Thyroid gland (tissue), 4 donors: Measurements from ENCODE around the gene CAPRIN1. TPM values are rescaled to one million over a fixed set of nuclear protein-coding genes. Genes with fewer than 3 reads are reported as not detected.

ENCODE experiments used
- DNase-seq, 2 donors: peaks; one replicate each; pipeline ENCODE4 v3.0.0-alpha.2; 2019
- H3K27ac ChIP-seq, 3 donors: fragments of 200-600 bp; sonication (generic); 1 replicate in 2 of 3; 2 replicates in 1 of 3; pipeline ENCODE4 v1.5.1; 2016 to 2019; ENCODE audit warnings: mild to moderate bottlenecking in 1 of 3, moderate library complexity in 1 of 3
- H3K27me3 ChIP-seq: fragments of 200-600 bp; sonication (generic); one replicate; pipeline ENCODE4 v1.5.1; 2019
- H3K36me3 ChIP-seq, 2 donors: fragments of 200-600 bp; sonication (generic); one replicate each; pipeline ENCODE4 v1.5.1; 2016 to 2019
- H3K4me1 ChIP-seq, 2 donors: fragments of 200-600 bp; sonication (generic); one replicate each; pipeline ENCODE4 v1.5.1; 2017 to 2019
- H3K4me3 ChIP-seq, 3 donors: fragments of 200-600 bp; sonication (generic); replicated peaks in 1 of 3; 1 replicate in 2 of 3; 2 replicates in 1 of 3; pipeline ENCODE4 v1.5.1; 2016; ENCODE audit warnings: mild to moderate bottlenecking in 1 of 3
- H3K9me3 ChIP-seq: fragments of 200-600 bp; sonication (generic); one replicate; pipeline ENCODE4 v1.5.1; 2017
- CTCF ChIP-seq, 6 experiments: fragments of 200-600 bp in 3 of 6; fragments of 450-650 bp in 3 of 6; sonication (generic) in 3 of 6; IDR thresholded peaks; one replicate each; pipeline ENCODE4 v1.5.1; 2016 to 2019; ENCODE audit warnings: antibody characterized with exemption in 6 of 6, mild to moderate bottlenecking in 2 of 6, inconsistent platforms in 1 of 6, moderate library complexity in 1 of 6
- POLR2A ChIP-seq, 2 donors: fragments of 450-650 bp; IDR thresholded peaks; one replicate each; pipeline ENCODE4 v1.6.1; 2017; ENCODE audit warnings: antibody characterized with exemption in 2 of 2, mild to moderate bottlenecking in 2 of 2, moderate library complexity in 1 of 2
- WGBS, 2 donors: methylation state at CpG; one replicate each; pipeline ENCODE4 v1.1.5; 2017; 5-methylcytosine and 5-hydroxymethylcytosine counted together
- intact Hi-C: fragments of 100-400 bp; cut with DNase I; formaldehyde crosslinking; loops from one replicate; pipeline ENCODE4 v1.15.1; 2023
- total RNA-seq, 4 donors: library from RNA; depleted of rRNA; stranded (reverse); fragments of >200 nt; gene quantifications; one replicate each; pipeline ENCODE4 v1.2.3, GENCODE V29; 2016

CAPRIN1 gene
- total RNA-seq, 4 donors from 2014 or later = 164 to 207 (median 180) TPM

DNA sequence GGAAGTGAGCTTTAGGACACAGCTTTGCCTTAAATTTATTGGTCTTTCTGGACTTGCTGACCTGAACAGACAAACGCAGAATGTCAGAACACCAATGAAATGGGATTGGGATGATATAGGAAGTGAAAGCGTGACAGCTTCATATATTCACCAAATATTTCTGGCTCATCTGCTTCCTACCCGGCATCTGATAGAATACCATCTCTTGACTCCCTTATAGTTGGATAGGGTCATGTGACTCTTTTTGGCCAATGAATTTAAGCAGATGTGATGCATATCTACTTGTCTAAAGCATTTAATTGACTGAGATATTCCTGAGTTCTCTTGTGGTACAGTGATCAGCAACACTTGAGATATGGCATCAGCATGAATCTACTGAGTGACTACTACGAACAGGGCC lies 2.5 kb upstream of the CAPRIN1 start:
- no peak overlapping the region for H3K4me3 ChIP-seq
- no peaks in the 10 kb centered on the region for H3K27me3 ChIP-seq
- no peak for DNase-seq
- intact Hi-C loops = no loop called here
- 85 to 91% methylated on average over 4 of the region's 4 CpGs for WGBS, 2 donors
- no peaks in the 10 kb centered on the region for H3K9me3 ChIP-seq
- H3K27ac ChIP-seq = no peak overlapping the region
- H3K36me3 ChIP-seq = no peaks in the 10 kb centered on the region
- H3K4me1 ChIP-seq = peaks cover 11 to 14% of the 10 kb centered on the region in 2 donors
- no peak for TF ChIP-seq CTCF (IDR thresholded peaks at IDR 0.05)
- TF ChIP-seq POLR2A (IDR thresholded peaks at IDR 0.05) = no peak

GRCh38 chr11:34050581-34051348 lies 766 bp upstream of the CAPRIN1 start:
- no peak for TF ChIP-seq POLR2A (IDR thresholded peaks at IDR 0.05)
- TF ChIP-seq CTCF (IDR thresholded peaks at IDR 0.05) = no peak
- Histone ChIP-seq H3K27ac (peak overlapping the region; percentile 98 to 100 (median 100)), H3K4me1 (peaks cover 19 to 31% of the 10 kb centered on the region in 2 donors), H3K4me3 (peak overlapping the region in 2 of 3 donors; percentile 96 to 97), H3K27me3 (no peaks in the 10 kb centered on the region), H3K36me3 (no peaks in the 10 kb centered on the region), H3K9me3 (no peaks in the 10 kb centered on the region)
- no peak for DNase-seq
- intact Hi-C loops = no loop called here
- 14 to 17% methylated on average over 12 to 14 of the region's 14 CpGs for WGBS, 2 donors

DNA sequence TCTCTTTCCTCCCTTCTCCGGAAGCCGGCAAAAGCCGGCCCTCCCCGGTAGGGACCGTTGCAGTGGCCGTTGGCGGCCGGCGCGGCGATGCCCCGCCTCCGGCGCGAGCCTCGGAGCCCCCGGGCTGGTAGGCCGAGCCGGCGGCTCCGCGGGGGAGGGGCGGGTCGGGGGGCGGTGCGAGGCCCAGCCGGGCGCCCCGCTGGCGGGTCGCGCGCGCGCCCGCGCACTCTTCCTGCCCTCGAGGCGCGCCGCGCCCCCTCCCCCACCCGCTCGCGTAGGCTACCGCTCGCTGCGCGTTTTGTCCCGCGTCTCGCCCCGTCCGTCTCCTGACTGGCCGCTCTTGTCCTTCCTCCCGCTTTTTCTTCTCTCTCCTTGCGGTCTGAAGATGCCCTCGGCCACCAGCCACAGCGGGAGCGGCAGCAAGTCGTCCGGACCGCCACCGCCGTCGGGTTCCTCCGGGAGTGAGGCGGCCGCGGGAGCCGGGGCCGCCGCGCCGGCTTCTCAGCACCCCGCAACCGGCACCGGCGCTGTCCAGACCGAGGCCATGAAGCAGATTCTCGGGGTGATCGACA lies 591 bp downstream of the CAPRIN1 start:
- peak overlapping the region; percentile 74 to 97 (median 96) for H3K4me3 ChIP-seq
- H3K36me3 ChIP-seq = no peaks in the 10 kb centered on the region
- intact Hi-C loops = loop anchor here (2.0 kb wide), 1 partner anchor 55 kb away; no protein-coding TSS in a partner anchor
- DNase-seq = peak; percentile 93
- no peaks in the 10 kb centered on the region for H3K27me3 ChIP-seq
- TF ChIP-seq POLR2A (IDR thresholded peaks at IDR 0.05) (peak in 1 of 2 donors; percentile 31), CTCF (IDR thresholded peaks at IDR 0.05) (no peak)
- peaks cover 33 to 44% of the 10 kb centered on the region in 2 donors for H3K4me1 ChIP-seq
- H3K9me3 ChIP-seq = no peaks in the 10 kb centered on the region
- 0 to 1% methylated on average over 5 to 28 of the region's 82 CpGs for WGBS, 2 donors
- H3K27ac ChIP-seq = peak overlapping the region; percentile 98 to 100 (median 100)

DNA sequence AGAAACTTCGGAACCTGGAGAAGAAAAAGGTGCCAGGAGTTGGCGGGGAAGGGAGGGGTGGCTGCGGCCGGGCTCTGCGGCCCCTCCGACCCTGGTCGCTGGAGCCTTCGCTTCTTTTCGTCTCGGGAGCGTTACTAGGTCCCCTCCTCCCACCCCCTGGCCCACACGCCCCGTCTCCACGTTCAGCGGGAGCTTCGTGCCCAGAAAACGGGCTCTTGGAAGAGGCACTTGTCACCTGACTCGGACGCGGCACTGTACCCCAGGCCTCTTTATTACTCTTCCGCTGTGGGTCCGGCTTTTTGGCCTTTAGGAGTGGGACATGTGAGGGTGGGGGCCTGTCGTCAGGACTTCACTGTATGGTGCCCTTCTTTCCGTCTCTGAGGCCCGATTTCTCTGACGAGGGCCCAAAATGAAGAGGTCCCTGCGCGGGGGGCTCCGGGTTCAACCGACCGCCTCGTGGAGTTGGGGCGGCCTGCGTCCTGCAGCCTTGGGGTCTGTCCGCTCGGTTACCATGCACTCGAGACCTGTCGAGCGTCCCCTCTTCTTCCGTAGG lies 1.2 kb downstream of the CAPRIN1 start:
- no peaks in the 10 kb centered on the region for H3K9me3 ChIP-seq
- TF ChIP-seq POLR2A (IDR thresholded peaks at IDR 0.05) = no peak
- no peak for TF ChIP-seq CTCF (IDR thresholded peaks at IDR 0.05)
- no peaks in the 10 kb centered on the region for H3K36me3 ChIP-seq
- intact Hi-C loops = loop anchor here (2.0 kb wide), 1 partner anchor 54 kb away; no protein-coding TSS in a partner anchor
- DNase-seq = peak; percentile 17 to 29
- H3K4me3 ChIP-seq = peak overlapping the region; percentile 43 to 97 (median 74)
- peak overlapping the region; percentile 67 to 97 (median 94) for H3K27ac ChIP-seq
- peaks cover 36 to 47% of the 10 kb centered on the region in 2 donors for H3K4me1 ChIP-seq
- 0% methylated on average over 24 to 25 of the region's 40 CpGs for WGBS, 2 donors
- no peaks in the 10 kb centered on the region for H3K27me3 ChIP-seq
